HCT116 (cell line): ENCODE results near the gene BTD. TPM values are rescaled to one million over a fixed set of nuclear protein-coding genes. Genes with fewer than 3 reads are reported as not detected.

Experiments
- ATAC-seq: fragments of 200-7000 bp; cut with Tn5 transposase; 2 replicates; pipeline ENCODE4 v1.9.1; 2020; ENCODE audit warnings: mild to moderate bottlenecking, moderate library complexity
- BruUV-seq: library from RNA; stranded (reverse); fragments of 400-500 nt; replicated peaks from 2 replicates; lab custom pipeline; 2021; lab: Mats Ljungman, UMichigan
- CTCF ChIA-PET: fragments of 300-600 bp; sonication (Branson Sonifier 250); formaldehyde crosslinking; loops from one replicate; lab custom pipeline; 2021; ENCODE audit warnings: antibody characterized with exemption; lab: Charles Lee
- POLR2A ChIA-PET: fragments of 300-600, 350-600 bp; sonication (Branson Sonifier 250); formaldehyde crosslinking; loops from one replicate; lab custom pipeline; 2021; ENCODE audit warnings: antibody characterized with exemption; lab: Charles Lee
- RAD21 ChIA-PET, 2 experiments: fragments of 300-600 bp; sonication (Branson Sonifier 250); formaldehyde crosslinking; loops; one replicate each; lab custom pipeline; 2023; ENCODE audit warnings: low total read pairs in 2 of 2; ENCODE audit not compliant: uncharacterized antibody in 2 of 2, unreplicated experiment in 2 of 2, low non-redundant PET in 1 of 2; lab: Charles Lee
- DNase-seq: peaks from one replicate; pipeline ENCODE4 v3.0.0-alpha.2; 2010; ENCODE audit warnings: low read depth, low spot score
- H2AFZ ChIP-seq: fragments of 200-600 bp; shearing (Covaris generic), sonication (generic); 2 replicates; pipeline ENCODE4 v1.6.1; 2017; ENCODE audit warnings: low read depth, mixed run types, mixed read lengths, antibody characterized with exemption, low read length; ENCODE audit not compliant: poor library complexity, severe bottlenecking
- H3K27ac ChIP-seq: 2 replicates; pipeline ENCODE4 v1.5.1; 2012; ENCODE audit warnings: low read depth, low read length
- H3K27me3 ChIP-seq: fragments of 200-600 bp; sonication (generic); 2 replicates; pipeline ENCODE4 v1.6.1; 2016; ENCODE audit warnings: mixed run types, low read length, mixed read lengths; ENCODE audit not compliant: insufficient read depth
- H3K36me3 ChIP-seq, 2 experiments: fragments of 200-500 bp in 1 of 2; fragments of 200-600 bp in 1 of 2; sonication (Bioruptor generic) in 1 of 2; sonication (generic) in 1 of 2; 2 replicates each; pipeline versions ENCODE4 v1.5.1 to v1.6.1; 2014 to 2016; ENCODE audit warnings: low read length in 2 of 2, inconsistent platforms in 1 of 2, mixed read lengths in 1 of 2, mixed run types in 1 of 2; ENCODE audit not compliant: insufficient read depth in 2 of 2, control insufficient read depth in 1 of 2
- H3K4me1 ChIP-seq, 2 experiments: fragments of 200-600 bp in 1 of 2; sonication (generic) in 1 of 2; 2 replicates each; pipeline versions ENCODE4 v1.5.1 to v1.6.1; 2012 to 2017; ENCODE audit warnings: low read length in 2 of 2, inconsistent platforms in 1 of 2, mild to moderate bottlenecking in 1 of 2, mixed read lengths in 1 of 2, mixed run types in 1 of 2, moderate library complexity in 1 of 2; ENCODE audit not compliant: insufficient read depth in 2 of 2, control insufficient read depth in 1 of 2
- H3K4me2 ChIP-seq: fragments of 200-600 bp; sonication (generic); 2 replicates; pipeline ENCODE4 v1.6.1; 2017; ENCODE audit warnings: mixed run types, low read length, mixed read lengths
- H3K4me3 ChIP-seq, 2 experiments: fragments of 200-600 bp in 1 of 2; sonication (generic) in 1 of 2; replicated peaks in 1 of 2; 2 replicates each; pipeline ENCODE4 v1.5.1; 2011 to 2016; ENCODE audit warnings: low read length in 2 of 2, control low read depth in 1 of 2, low read depth in 1 of 2, mild to moderate bottlenecking in 1 of 2, mixed read lengths in 1 of 2, mixed run types in 1 of 2
- H3K79me2 ChIP-seq: fragments of 200-600 bp; sonication (generic); 2 replicates; pipeline ENCODE4 v1.6.1; 2017; ENCODE audit warnings: mild to moderate bottlenecking, mixed run types, low read length, moderate library complexity, mixed read lengths; ENCODE audit not compliant: insufficient read depth
- H3K9ac ChIP-seq: fragments of 200-600 bp; sonication (generic); 2 replicates; pipeline ENCODE4 v1.6.1; 2016; ENCODE audit warnings: low read length, mixed read lengths
- H3K9me2 ChIP-seq: fragments of 200-600 bp; sonication (generic), shearing (Covaris generic); 2 replicates; pipeline ENCODE4 v1.6.1; 2017; ENCODE audit warnings: mixed run types, mild to moderate bottlenecking, moderate library complexity; ENCODE audit not compliant: insufficient read depth
- H3K9me3 ChIP-seq, 2 experiments: fragments of 200-500 bp in 1 of 2; fragments of 200-600 bp in 1 of 2; sonication (Bioruptor generic) in 1 of 2; sonication (generic) in 1 of 2; 2 replicates each; pipeline ENCODE4 v1.6.1; 2014 to 2017; ENCODE audit warnings: low read length in 2 of 2, mixed read lengths in 2 of 2, inconsistent platforms in 1 of 2, low read depth in 1 of 2, mild to moderate bottlenecking in 1 of 2, mixed run types in 1 of 2, moderate library complexity in 1 of 2; ENCODE audit not compliant: control insufficient read depth in 1 of 2, insufficient read depth in 1 of 2
- H4K20me1 ChIP-seq: fragments of 200-600 bp; sonication (generic), shearing (Covaris generic); 2 replicates; pipeline ENCODE4 v1.6.1; 2017; ENCODE audit warnings: mixed run types, mild to moderate bottlenecking, moderate library complexity; ENCODE audit not compliant: insufficient read depth
- CBX3 ChIP-seq: IDR thresholded peaks from 2 replicates; pipeline ENCODE4 v1.6.1; 2012; ENCODE audit warnings: low read depth
- EGR1 ChIP-seq: IDR thresholded peaks from 2 replicates; pipeline ENCODE4 v1.6.1; 2012; ENCODE audit warnings: low read depth
- ELF1 ChIP-seq: IDR thresholded peaks from 2 replicates; pipeline ENCODE4 v1.6.1; 2012; ENCODE audit warnings: low read depth, borderline replicate concordance
- EZH2 ChIP-seq: fragments of 200-600 bp; sonication (generic); IDR thresholded peaks from 2 replicates; pipeline ENCODE4 v1.6.1; 2017; ENCODE audit warnings: antibody characterized with exemption, mixed run types
- FOSL1 ChIP-seq: IDR thresholded peaks from 2 replicates; pipeline ENCODE4 v1.6.1; 2012; ENCODE audit warnings: low read depth
- POLR2AphosphoS5 ChIP-seq: IDR thresholded peaks from 2 replicates; pipeline ENCODE4 v1.6.1; 2011; ENCODE audit warnings: mild to moderate bottlenecking, low read depth, low read length, moderate library complexity
- intact Hi-C: fragments of 100-400 bp; cut with micrococcal nuclease; formaldehyde crosslinking; loops from 2 replicates; pipeline ENCODE4 v1.10.0; 2022
- total RNA-seq: library from RNA; stranded (reverse); gene quantifications from one replicate; pipeline ENCODE4 v1.2.1, GENCODE V29; 2021; ENCODE audit not compliant: unreplicated experiment
- TF ChIP-seq, protein P1 (sequence below): IDR thresholded peaks from 2 replicates; pipeline ENCODE4 v1.6.1; 2012; ENCODE audit warnings: low read depth
- TF ChIP-seq, protein P2 (sequence below): IDR thresholded peaks from 2 replicates; pipeline ENCODE4 v1.6.1; 2012
- TF ChIP-seq, protein P3 (sequence below), 3 experiments: fragments of 200-600 bp in 1 of 3; sonication (generic) in 1 of 3; IDR thresholded peaks in 2 of 3; conservative IDR thresholded peaks in 1 of 3; 2 replicates each; pipeline ENCODE4 v1.5.1; 2012 to 2017; ENCODE audit warnings: low read depth in 2 of 3, low read length in 2 of 3, antibody characterized with exemption in 1 of 3, borderline replicate concordance in 1 of 3, control low read depth in 1 of 3, mild to moderate bottlenecking in 1 of 3, mixed read lengths in 1 of 3, mixed run types in 1 of 3, moderate library complexity in 1 of 3; ENCODE audit not compliant: insufficient read depth in 1 of 3

Gene BTD
- total RNA-seq, 1 experiment from 2014 or later = 5.0 TPM

DNA sequence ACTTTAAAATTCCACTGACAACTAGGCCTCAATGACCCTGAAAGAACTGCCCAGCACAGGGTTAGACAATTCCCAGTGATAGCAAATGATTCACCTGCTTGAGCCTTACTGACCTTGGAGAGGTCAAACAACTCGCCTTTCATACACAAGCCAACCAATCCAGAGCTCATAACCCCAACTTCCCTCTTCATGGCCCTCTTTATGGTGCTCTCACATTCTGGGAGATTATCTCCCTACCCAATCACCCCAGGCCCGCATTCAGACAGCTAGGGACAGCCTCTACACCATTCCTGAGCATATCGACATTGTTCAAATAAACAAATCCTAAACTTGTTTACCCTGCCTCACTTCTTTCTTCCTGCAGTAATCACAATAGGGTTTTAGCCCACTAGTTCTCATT, 47.8 kb upstream of the BTD start:
- H3K27ac ChIP-seq = no peak overlapping the region
- H3K4me2 ChIP-seq = no peak overlapping the region
- intact Hi-C loops = no loop called here
- H4K20me1 ChIP-seq = no peaks in the 10 kb centered on the region
- ChIA-PET POLR2A (no interaction called here), RAD21 (no interaction called here), CTCF (no interaction called here)
- TF ChIP-seq, protein P1, sequence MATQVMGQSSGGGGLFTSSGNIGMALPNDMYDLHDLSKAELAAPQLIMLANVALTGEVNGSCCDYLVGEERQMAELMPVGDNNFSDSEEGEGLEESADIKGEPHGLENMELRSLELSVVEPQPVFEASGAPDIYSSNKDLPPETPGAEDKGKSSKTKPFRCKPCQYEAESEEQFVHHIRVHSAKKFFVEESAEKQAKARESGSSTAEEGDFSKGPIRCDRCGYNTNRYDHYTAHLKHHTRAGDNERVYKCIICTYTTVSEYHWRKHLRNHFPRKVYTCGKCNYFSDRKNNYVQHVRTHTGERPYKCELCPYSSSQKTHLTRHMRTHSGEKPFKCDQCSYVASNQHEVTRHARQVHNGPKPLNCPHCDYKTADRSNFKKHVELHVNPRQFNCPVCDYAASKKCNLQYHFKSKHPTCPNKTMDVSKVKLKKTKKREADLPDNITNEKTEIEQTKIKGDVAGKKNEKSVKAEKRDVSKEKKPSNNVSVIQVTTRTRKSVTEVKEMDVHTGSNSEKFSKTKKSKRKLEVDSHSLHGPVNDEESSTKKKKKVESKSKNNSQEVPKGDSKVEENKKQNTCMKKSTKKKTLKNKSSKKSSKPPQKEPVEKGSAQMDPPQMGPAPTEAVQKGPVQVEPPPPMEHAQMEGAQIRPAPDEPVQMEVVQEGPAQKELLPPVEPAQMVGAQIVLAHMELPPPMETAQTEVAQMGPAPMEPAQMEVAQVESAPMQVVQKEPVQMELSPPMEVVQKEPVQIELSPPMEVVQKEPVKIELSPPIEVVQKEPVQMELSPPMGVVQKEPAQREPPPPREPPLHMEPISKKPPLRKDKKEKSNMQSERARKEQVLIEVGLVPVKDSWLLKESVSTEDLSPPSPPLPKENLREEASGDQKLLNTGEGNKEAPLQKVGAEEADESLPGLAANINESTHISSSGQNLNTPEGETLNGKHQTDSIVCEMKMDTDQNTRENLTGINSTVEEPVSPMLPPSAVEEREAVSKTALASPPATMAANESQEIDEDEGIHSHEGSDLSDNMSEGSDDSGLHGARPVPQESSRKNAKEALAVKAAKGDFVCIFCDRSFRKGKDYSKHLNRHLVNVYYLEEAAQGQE = no peak
- TF ChIP-seq, protein P2, sequence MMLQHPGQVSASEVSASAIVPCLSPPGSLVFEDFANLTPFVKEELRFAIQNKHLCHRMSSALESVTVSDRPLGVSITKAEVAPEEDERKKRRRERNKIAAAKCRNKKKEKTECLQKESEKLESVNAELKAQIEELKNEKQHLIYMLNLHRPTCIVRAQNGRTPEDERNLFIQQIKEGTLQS = no peak
- TF ChIP-seq ELF1 (no peak), FOSL1 (no peak), EGR1 (no peak), EZH2 (no peak), POLR2AphosphoS5 (no peak), CBX3 (no peak)
- TF ChIP-seq, protein P3, sequence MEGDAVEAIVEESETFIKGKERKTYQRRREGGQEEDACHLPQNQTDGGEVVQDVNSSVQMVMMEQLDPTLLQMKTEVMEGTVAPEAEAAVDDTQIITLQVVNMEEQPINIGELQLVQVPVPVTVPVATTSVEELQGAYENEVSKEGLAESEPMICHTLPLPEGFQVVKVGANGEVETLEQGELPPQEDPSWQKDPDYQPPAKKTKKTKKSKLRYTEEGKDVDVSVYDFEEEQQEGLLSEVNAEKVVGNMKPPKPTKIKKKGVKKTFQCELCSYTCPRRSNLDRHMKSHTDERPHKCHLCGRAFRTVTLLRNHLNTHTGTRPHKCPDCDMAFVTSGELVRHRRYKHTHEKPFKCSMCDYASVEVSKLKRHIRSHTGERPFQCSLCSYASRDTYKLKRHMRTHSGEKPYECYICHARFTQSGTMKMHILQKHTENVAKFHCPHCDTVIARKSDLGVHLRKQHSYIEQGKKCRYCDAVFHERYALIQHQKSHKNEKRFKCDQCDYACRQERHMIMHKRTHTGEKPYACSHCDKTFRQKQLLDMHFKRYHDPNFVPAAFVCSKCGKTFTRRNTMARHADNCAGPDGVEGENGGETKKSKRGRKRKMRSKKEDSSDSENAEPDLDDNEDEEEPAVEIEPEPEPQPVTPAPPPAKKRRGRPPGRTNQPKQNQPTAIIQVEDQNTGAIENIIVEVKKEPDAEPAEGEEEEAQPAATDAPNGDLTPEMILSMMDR (IDR thresholded peaks at IDR 0.05 in 2 of 3, conservative IDR thresholded peaks at IDR 0.05 in 1 of 3; ENCODE audit: borderline replicate concordance in 1 of 3, insufficient read depth in 1 of 3, low read depth in 2 of 3, low read length in 2 of 3) = no peak
- H3K79me2 ChIP-seq = no peaks in the 10 kb centered on the region
- H3K9ac ChIP-seq = no peak overlapping the region
- no peak overlapping the region for H2AFZ ChIP-seq
- H3K9me2 ChIP-seq = no peaks in the 10 kb centered on the region
- BruUV-seq = no TSS peak
- H3K4me3 ChIP-seq = no peak overlapping the region
- no peaks in the 10 kb centered on the region for H3K9me3 ChIP-seq
- H3K36me3 ChIP-seq = no peaks in the 10 kb centered on the region; a peak in 1 of 4 replicates
- H3K27me3 ChIP-seq = no peaks in the 10 kb centered on the region
- H3K4me1 ChIP-seq = peaks cover 4 to 6% of the 10 kb centered on the region in 2 experiments; a peak in 3 of 4 replicates
- DNase-seq = no peak
- ATAC-seq = no peak
